Sciatic nerve (tissue), 2 donors: ENCODE results near the gene BET1. TPM values are rescaled to one million over a fixed set of nuclear protein-coding genes. Genes with fewer than 3 reads are reported as not detected.

Experiments
- ATAC-seq: fragments of 200-7000 bp; cut with Tn5 transposase; one replicate; pipeline ENCODE4 v1.9.1; 2020; ENCODE audit warnings: mild to moderate bottlenecking, moderate library complexity
- DNase-seq: peaks from one replicate; pipeline ENCODE4 v3.0.0-alpha.2; 2020; ENCODE audit warnings: low spot score
- intact Hi-C: fragments of 100-400 bp; cut with DNase I; formaldehyde crosslinking; loops from one replicate; pipeline ENCODE4 v1.14.2; 2022
- total RNA-seq: library from RNA; stranded (reverse); fragmentation: NEBNext Ultra II Directional; extraction: Animal tissue kit (Norgen Biotek cat#: 25700); gene quantifications from one replicate; pipeline ENCODE4 v1.2.1, GENCODE V29; 2021
- donor health status: DM: no; HTN: no; CAD: no.
- donor health status: DM: no; HTN: no; CAD: no.

BET1 gene
- total RNA-seq, 1 donor from 2014 or later: 26.4 TPM

- DNase-seq: no peak
- intact Hi-C loops: no loop called here
- no peak for ATAC-seq
Observed at GRCh38 chr7:93968911-93969620, 35.1 kb downstream of the BET1 start.

- no peak for ATAC-seq
- no peak for DNase-seq
- intact Hi-C loops: no loop called here
Observed at GRCh38 chr7:93964813-93965212, 39.3 kb downstream of the BET1 start.

GRCh38 chr7:93964262-93964661 lies 39.9 kb downstream of the BET1 start:
- intact Hi-C loops: no loop called here
- no peak for ATAC-seq
- DNase-seq: no peak

GRCh38 chr7:93960986-93961385 lies 43.2 kb downstream of the BET1 start:
- no peak for DNase-seq
- intact Hi-C loops: no loop called here
- no peak for ATAC-seq

DNA sequence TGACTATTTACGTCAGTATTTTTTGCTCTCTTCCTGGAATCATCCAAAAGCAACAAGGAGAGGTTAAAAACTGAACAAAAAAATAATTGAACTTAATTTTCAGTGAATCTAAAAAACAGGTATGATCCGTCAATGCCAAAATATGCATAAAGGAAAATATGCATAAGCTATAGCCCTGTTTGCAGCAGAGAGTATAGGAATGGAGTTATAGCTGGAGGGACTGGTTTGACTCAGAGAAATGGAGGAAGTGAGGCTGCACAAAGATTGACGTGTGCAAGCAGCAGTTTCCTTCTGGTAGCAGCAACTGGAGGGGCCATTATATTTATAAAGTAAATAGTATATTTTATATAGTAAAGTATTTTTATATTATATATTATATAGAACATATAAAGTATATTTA lies 45.5 kb downstream of the BET1 start:
- ATAC-seq (no peak), DNase-seq (no peak)
- intact Hi-C loops: no loop called here

GRCh38 chr7:93958216-93958615 lies 45.9 kb downstream of the BET1 start:
- intact Hi-C loops: no loop called here

GRCh38 chr7:93957767-93958166 lies 46.4 kb downstream of the BET1 start:
- ATAC-seq (no peak), DNase-seq (no peak)
- intact Hi-C loops: no loop called here

More at GRCh38 chr7:93958216-93958615, 45.9 kb downstream of the BET1 start:
- ATAC-seq: no peak
- no peak for DNase-seq

GRCh38 chr7:93955304-93955703 lies 48.9 kb downstream of the BET1 start:
- ATAC-seq: no peak
- intact Hi-C loops: no loop called here

GRCh38 chr7:93949423-93949822 lies 54.7 kb downstream of the BET1 start:
- DNase-seq (no peak), ATAC-seq (no peak)
- intact Hi-C loops: no loop called here

More at GRCh38 chr7:93955304-93955703, 48.9 kb downstream of the BET1 start:
- DNase-seq: no peak

- DNase-seq (no peak), ATAC-seq (no peak)
- intact Hi-C loops: no loop called here
Observed at GRCh38 chr7:93948873-93949272, 55.3 kb downstream of the BET1 start.

DNA sequence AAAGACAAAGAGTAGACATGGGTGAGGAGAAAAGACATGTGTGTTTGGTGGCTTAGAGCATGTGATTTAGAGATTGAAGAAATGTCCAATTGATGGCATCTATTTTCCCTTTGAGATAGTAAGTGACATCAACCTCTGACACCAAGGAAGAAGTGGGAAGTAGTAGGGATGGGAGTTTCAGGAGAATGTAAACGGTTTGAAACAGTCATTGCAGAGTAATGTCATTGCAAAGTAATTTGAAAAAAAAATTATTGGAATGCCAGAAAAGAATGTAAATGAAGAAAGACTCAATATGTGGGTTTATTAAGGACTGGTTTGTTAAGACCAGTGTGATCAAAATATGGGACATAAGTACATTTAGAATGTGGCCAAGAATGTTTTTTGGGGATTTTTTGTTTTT lies 56.0 kb downstream of the BET1 start:
- DNase-seq (no peak), ATAC-seq (no peak)
- intact Hi-C loops: no loop called here

DNA sequence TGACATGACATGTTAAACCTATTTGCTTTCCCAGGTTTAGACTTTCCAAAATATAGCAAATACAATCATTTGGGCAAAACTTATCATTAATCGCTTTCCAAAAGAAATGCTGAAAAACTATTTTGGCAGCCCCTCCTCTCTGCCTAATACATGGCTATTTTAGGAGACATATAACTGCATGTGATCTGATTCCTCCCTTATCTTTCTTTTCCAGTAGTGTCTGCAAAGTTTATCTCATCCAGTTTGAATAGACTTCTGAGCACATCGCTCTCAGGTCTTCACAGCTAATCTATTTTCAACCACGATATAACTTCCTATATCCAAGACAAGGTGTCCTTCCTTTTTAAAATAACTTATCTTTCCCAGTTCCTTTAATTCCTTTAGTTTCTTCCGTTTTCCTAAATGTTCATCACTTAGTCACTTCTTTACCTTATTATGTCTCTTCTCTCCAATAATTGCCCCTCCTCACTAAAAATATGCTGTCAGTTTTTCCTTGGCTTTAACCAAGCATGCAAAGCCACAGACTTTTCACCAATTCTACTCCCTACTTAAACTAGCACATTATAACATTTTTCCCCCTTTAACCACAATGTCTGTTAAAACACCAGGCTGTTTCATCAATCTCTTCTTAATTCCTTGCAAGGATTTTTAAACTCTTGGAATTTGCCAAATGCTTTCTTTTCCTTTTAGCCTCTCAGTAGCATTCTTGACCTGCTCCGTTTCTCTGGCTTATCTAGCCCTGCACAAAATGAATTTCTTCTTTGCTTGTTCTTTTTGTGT lies 58.2 kb downstream of the BET1 start:
- intact Hi-C loops: no loop called here
- ATAC-seq (no peak), DNase-seq (no peak)

DNA sequence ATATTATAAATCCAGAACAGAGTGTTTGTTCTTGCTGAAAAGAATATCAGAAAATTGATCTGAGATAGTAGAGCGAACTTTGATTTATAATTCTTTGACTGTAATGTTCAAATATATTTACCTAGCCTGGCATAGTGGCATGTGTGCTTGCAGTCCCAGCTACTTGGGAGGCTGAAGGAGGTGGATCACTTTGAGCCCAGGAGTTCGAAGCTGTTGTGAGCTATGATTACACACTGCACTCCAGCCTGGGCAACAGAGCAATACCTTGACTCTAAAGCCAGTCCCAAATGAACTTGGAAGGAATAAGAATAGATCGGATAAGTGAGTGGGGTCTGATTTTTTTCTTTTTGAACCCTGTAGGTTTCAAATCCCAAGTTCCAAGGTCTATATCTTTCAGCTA lies 59.1 kb downstream of the BET1 start:
- intact Hi-C loops: no loop called here
- no peak for DNase-seq
- ATAC-seq: no peak

- no peak for DNase-seq
- ATAC-seq: peak; percentile 24
- intact Hi-C loops: no loop called here
Observed at GRCh38 chr7:93944673-93945072, 59.5 kb downstream of the BET1 start.

DNA sequence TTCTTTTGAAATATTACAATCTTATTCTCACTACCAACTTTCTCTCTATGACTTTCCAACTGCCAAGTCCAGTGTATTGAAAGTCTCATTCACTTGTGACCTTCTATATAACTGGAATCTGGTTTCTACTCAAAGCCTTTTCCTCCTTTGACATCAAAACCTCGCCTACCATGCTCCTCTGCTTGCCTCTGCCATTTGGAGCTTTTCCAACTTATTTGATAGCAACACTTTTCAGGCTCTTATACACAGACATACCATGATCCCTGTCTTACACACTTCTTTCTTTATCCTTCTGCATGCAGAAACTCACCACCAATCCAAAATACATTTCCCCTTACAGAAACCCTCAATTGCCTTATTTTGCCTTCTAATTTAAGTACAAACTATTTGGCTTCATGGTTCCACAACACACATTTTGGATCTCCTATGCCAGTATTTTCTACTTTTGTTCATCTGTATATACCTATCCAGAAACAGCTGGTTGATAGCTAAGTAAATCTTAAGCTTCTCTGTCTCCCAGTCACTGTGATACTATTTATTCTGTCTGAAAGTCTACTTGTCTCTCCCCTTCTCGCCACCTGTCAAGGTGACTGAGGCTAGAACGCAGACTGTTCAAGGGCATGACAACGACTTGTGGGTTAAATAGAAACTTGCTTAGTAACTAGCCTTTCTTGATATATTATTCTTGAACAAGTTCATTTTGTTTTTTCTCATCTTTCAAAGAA lies 60.2 kb downstream of the BET1 start:
- ATAC-seq: no peak
- DNase-seq: no peak
- intact Hi-C loops: no loop called here

Other genes starting within 250 kb of the BET1 start
- gene TFPI2, start 113.6 kb downstream of the BET1 start, total RNA-seq: 4.1 TPM
- gene GNGT1, start 97.8 kb downstream of the BET1 start, total RNA-seq: not detected
- gene GNG11, start 82.6 kb downstream of the BET1 start, total RNA-seq: 26.3 TPM